Measurements from ENCODE around the gene ANKMY2.

DNA sequence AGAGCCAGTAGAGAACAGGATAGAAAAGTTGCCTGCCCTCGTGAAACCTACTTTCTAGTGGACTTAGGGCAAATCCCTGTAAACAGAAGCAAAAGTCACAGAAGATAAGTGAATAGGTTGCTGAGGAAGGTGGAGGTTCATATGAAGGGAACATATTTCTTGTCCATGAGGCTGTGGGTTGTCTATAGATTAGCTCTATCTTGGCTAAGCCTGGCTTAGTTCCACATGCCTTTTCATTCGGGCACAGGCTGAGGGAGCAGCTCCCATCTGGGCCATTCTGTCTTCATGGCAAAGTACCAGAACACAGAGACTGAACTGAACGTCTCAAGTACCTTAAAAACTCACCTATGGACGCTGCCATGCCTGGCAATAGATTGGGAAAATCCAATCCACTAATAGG lies 45.7 kb upstream of the ANKMY2 start:
- TF ChIP-seq, protein P1, sequence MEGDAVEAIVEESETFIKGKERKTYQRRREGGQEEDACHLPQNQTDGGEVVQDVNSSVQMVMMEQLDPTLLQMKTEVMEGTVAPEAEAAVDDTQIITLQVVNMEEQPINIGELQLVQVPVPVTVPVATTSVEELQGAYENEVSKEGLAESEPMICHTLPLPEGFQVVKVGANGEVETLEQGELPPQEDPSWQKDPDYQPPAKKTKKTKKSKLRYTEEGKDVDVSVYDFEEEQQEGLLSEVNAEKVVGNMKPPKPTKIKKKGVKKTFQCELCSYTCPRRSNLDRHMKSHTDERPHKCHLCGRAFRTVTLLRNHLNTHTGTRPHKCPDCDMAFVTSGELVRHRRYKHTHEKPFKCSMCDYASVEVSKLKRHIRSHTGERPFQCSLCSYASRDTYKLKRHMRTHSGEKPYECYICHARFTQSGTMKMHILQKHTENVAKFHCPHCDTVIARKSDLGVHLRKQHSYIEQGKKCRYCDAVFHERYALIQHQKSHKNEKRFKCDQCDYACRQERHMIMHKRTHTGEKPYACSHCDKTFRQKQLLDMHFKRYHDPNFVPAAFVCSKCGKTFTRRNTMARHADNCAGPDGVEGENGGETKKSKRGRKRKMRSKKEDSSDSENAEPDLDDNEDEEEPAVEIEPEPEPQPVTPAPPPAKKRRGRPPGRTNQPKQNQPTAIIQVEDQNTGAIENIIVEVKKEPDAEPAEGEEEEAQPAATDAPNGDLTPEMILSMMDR (IDR thresholded peaks at IDR 0.05; ENCODE audit: low read depth, low read length), result no peak
- TF ChIP-seq POLR2A (IDR thresholded peaks at IDR 0.05; ENCODE audit: extremely low read depth, insufficient read length), result no peak

Data from NB4 (cell line).